Measurements from ENCODE around the gene FOXE1. TPM values are rescaled to one million over a fixed set of nuclear protein-coding genes. Genes with fewer than 3 reads are reported as not detected.

Gene FOXE1
- total RNA-seq, 2 donors from 2014 or later: 0.97 to 5.5 TPM

DNA sequence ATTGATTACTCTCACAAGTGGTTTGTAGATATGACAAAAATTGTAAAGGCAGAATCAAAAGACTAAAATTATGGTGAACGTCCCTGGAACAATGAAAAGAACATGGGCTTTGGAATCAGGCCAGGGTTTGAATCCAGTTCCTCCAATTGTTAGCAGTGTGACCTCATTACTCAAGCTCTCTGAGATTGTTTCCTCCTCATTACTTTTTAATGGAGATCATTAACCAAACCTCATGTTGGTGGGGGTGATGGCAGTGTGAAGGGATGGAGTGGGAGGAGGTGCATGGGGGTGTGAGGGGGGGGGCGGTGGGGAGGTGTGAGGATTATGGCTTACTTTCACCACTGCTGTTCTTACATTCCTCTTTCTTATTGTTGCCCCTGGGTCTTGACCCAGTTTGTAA lies 44.1 kb upstream of the FOXE1 start:
- intact Hi-C loops (cut with DNase I): no loop called here
- no peak overlapping the region for H3K4me3 ChIP-seq
- WGBS: 24% methylated on average over 2 of the region's 2 CpGs
- no peak overlapping the region for H3K27ac ChIP-seq
- H3K9me3 ChIP-seq: no peaks in the 10 kb centered on the region
- H3K4me1 ChIP-seq (replicated peaks): no peaks in the 10 kb centered on the region
- H3K27me3 ChIP-seq (replicated peaks; ENCODE audit: insufficient read depth): no peaks in the 10 kb centered on the region
- TF ChIP-seq POLR2AphosphoS5 (IDR thresholded peaks at IDR 0.05) (no peak), POLR2A (IDR thresholded peaks at IDR 0.05) (no peak)
- TF ChIP-seq, protein P1, sequence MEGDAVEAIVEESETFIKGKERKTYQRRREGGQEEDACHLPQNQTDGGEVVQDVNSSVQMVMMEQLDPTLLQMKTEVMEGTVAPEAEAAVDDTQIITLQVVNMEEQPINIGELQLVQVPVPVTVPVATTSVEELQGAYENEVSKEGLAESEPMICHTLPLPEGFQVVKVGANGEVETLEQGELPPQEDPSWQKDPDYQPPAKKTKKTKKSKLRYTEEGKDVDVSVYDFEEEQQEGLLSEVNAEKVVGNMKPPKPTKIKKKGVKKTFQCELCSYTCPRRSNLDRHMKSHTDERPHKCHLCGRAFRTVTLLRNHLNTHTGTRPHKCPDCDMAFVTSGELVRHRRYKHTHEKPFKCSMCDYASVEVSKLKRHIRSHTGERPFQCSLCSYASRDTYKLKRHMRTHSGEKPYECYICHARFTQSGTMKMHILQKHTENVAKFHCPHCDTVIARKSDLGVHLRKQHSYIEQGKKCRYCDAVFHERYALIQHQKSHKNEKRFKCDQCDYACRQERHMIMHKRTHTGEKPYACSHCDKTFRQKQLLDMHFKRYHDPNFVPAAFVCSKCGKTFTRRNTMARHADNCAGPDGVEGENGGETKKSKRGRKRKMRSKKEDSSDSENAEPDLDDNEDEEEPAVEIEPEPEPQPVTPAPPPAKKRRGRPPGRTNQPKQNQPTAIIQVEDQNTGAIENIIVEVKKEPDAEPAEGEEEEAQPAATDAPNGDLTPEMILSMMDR (IDR thresholded peaks at IDR 0.05): no peak
- H3K36me3 ChIP-seq: no peaks in the 10 kb centered on the region
- no peak for DNase-seq (ENCODE audit: low spot score)

DNA sequence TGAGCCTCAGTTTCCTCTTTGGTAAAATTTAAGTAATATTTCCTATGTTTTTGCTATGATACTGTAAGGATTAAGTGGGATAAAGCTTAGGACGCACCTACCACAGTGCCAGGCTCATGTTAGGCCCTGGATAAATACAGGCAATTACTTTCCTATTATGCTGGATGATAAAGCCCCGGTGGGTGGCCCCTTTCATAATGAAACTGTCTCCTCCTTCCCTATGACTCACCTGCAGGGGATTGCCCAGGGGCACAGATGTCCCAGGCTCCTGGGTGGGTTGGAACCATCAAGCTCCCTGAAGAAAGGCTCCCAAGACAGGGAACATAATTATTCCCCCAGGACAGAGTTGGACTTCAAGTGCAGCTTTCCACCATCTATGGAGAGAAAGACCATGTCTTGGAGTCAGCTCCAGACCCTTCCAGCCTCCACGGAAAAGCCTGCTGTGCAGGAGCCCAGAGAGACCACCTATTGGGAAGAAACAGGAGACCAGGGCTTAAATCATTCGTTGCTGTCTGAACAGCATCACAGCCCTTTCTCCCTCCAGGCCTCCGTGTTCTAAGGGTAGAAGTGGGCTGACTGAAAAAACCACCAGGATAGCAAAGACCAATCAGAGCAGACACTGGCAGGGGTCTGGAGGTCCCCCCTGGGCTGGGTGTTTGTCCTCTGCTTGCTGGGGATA lies 43.2 kb upstream of the FOXE1 start:
- DNase-seq (ENCODE audit: low spot score): no peak
- intact Hi-C loops (cut with DNase I): no loop called here
- H3K9me3 ChIP-seq: no peaks in the 10 kb centered on the region
- 70% methylated on average over 5 of the region's 5 CpGs for WGBS
- no peak overlapping the region for H3K4me3 ChIP-seq
- H3K4me1 ChIP-seq (replicated peaks): no peaks in the 10 kb centered on the region
- H3K27ac ChIP-seq: no peak overlapping the region
- TF ChIP-seq POLR2AphosphoS5 (IDR thresholded peaks at IDR 0.05) (no peak), POLR2A (IDR thresholded peaks at IDR 0.05) (no peak)
- TF ChIP-seq, protein P1 (IDR thresholded peaks at IDR 0.05): no peak
- no peaks in the 10 kb centered on the region for H3K36me3 ChIP-seq
- H3K27me3 ChIP-seq (replicated peaks; ENCODE audit: insufficient read depth): no peaks in the 10 kb centered on the region

DNA sequence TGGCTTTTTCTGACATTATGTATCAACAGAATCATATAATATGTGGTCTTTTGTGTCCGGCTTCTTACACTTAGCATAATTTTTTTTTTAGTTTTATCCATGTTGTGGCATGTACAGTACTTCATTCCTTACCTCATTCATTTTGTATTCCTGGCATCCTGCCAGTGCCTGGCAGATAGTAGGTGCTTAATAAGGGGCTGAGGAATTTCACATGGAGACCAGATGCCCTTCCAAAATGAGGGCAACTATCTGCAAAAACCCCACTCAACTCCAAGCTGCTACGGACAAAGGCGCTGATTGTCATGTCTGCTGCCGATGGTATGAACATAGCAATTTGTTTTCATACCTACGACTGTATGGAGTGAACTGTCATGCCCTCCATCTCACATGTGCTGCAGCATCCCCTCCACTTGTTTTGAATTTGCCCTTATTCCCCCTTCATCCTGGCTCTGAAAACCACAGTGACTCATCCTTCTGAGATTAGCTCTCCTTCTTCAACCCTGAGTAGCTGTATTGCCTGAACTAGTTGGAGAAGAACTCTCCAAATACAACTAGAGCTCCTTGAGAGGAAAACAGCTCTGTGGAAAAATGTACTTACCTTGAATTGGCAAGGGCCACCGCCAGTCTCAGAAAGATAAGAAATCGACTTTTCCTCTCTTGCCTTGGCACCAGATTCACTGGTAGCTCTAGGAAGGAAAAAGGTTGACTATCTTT lies 41.3 kb upstream of the FOXE1 start:
- Histone ChIP-seq H3K9me3 (no peaks in the 10 kb centered on the region), H3K27me3 (replicated peaks; ENCODE audit: insufficient read depth) (no peaks in the 10 kb centered on the region), H3K4me3 (no peak overlapping the region), H3K36me3 (no peaks in the 10 kb centered on the region), H3K27ac (no peak overlapping the region), H3K4me1 (replicated peaks) (no peaks in the 10 kb centered on the region)
- DNase-seq (ENCODE audit: low spot score): no peak
- 83% methylated on average over 7 of the region's 7 CpGs for WGBS
- intact Hi-C loops (cut with DNase I): no loop called here
- no peak for TF ChIP-seq POLR2AphosphoS5 (IDR thresholded peaks at IDR 0.05)
- TF ChIP-seq, protein P1 (IDR thresholded peaks at IDR 0.05): no peak
- no peak for TF ChIP-seq POLR2A (IDR thresholded peaks at IDR 0.05)

DNA sequence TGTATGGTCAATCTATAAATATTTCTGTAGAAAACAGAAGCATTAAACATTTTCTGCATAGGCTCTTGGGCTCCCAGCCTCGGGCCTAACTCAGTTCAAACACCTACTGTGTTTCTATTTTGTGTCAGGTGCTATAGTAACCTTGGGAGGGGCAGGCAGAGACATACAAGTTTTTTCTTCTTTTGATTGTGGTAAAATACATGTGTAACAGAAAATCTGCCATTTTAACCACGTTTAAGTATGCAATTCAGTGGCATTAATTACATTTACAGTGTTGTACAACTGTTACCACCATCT lies 40.8 kb upstream of the FOXE1 start:
- intact Hi-C loops (cut with DNase I): no loop called here
- Histone ChIP-seq H3K36me3 (no peaks in the 10 kb centered on the region), H3K27me3 (replicated peaks; ENCODE audit: insufficient read depth) (no peaks in the 10 kb centered on the region), H3K4me3 (no peak overlapping the region), H3K27ac (no peak overlapping the region), H3K9me3 (no peaks in the 10 kb centered on the region), H3K4me1 (replicated peaks) (no peaks in the 10 kb centered on the region)
- whole genome bisulfite sequencing: 56% methylated on average over 2 of the region's 2 CpGs
- no peak for DNase-seq (ENCODE audit: low spot score)
- TF ChIP-seq, protein P1 (IDR thresholded peaks at IDR 0.05): no peak
- TF ChIP-seq POLR2AphosphoS5 (IDR thresholded peaks at IDR 0.05) (no peak), POLR2A (IDR thresholded peaks at IDR 0.05) (no peak)

DNA sequence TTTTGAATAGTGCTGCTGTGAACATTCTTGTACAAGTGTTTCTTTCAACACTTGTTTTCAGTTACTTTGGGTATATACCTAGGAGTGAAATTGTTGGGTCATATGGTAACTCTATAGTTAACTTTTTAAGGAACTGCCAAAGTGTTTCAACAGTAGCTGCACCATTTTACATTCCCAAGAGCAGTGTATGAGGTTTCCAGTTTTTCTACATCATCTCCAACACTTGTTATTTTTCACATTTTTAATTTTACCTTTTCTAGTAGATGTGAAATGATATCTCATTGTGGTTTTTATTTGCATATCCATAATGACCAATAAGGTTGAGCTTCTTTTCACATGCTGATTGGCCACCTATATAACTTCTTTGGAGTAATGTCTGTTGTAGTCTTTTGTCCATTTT lies 40.0 kb upstream of the FOXE1 start:
- DNase-seq (ENCODE audit: low spot score): no peak
- TF ChIP-seq, protein P1 (IDR thresholded peaks at IDR 0.05): no peak
- no peak for TF ChIP-seq POLR2A (IDR thresholded peaks at IDR 0.05)
- TF ChIP-seq POLR2AphosphoS5 (IDR thresholded peaks at IDR 0.05): no peak
- no peak overlapping the region for H3K27ac ChIP-seq
- no peaks in the 10 kb centered on the region for H3K4me1 ChIP-seq (replicated peaks)
- no peak overlapping the region for H3K4me3 ChIP-seq
- H3K9me3 ChIP-seq: no peaks in the 10 kb centered on the region
- H3K36me3 ChIP-seq: no peaks in the 10 kb centered on the region
- intact Hi-C loops (cut with DNase I): no loop called here
- H3K27me3 ChIP-seq (replicated peaks; ENCODE audit: insufficient read depth): no peaks in the 10 kb centered on the region
